ENCODE results near the gene LGR6.

DNA sequence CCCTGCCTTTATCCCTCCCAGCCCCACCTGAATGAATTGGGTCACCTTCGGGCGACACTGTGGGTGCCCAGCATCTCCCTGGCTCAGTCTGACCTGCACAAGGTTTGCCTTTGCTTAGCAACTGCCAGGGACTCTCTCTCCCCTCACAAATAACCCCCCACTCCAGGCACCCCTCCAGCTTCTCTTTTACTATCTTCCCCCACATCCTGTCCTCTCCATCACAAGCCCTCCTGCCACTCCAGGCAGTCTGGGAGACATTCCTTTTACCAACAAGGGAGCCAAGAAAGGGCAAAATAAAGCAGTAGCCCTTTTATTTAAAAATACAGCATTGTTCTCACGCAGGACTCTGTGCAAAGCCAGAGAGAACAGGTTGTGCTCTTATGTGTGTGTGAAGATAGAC lies 23.9 kb downstream of the LGR6 start:
- TF ChIP-seq, protein P1, sequence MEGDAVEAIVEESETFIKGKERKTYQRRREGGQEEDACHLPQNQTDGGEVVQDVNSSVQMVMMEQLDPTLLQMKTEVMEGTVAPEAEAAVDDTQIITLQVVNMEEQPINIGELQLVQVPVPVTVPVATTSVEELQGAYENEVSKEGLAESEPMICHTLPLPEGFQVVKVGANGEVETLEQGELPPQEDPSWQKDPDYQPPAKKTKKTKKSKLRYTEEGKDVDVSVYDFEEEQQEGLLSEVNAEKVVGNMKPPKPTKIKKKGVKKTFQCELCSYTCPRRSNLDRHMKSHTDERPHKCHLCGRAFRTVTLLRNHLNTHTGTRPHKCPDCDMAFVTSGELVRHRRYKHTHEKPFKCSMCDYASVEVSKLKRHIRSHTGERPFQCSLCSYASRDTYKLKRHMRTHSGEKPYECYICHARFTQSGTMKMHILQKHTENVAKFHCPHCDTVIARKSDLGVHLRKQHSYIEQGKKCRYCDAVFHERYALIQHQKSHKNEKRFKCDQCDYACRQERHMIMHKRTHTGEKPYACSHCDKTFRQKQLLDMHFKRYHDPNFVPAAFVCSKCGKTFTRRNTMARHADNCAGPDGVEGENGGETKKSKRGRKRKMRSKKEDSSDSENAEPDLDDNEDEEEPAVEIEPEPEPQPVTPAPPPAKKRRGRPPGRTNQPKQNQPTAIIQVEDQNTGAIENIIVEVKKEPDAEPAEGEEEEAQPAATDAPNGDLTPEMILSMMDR (conservative IDR thresholded peaks at IDR 0.05; ENCODE audit: low read length): no peak
- TF ChIP-seq EZH2phosphoT487 (IDR thresholded peaks at IDR 0.05; ENCODE audit: borderline replicate concordance): no peak

All from Loucy (cell line).